Liver (tissue), 3 donors: ENCODE results near the gene AHRR.

Experiments used
- CTCF ChIP-seq: fragments of 150-350 bp; IDR thresholded peaks from 2 replicates; pipeline ENCODE4 v1.5.1; 2017; ENCODE audit warnings: improper control_type of control experiment, low read depth, low read length; ENCODE audit not compliant: missing input control
- EGR1 ChIP-seq, 2 donors: IDR thresholded peaks; 2 replicates each; pipeline ENCODE4 v1.6.1; 2016 to 2018; ENCODE audit warnings: antibody characterized with exemption in 2 of 2, low read depth in 2 of 2
- GABPA ChIP-seq, 2 donors: IDR thresholded peaks in 1 of 2; conservative IDR thresholded peaks in 1 of 2; 2 replicates each; pipeline ENCODE4 v1.6.1; 2016; ENCODE audit warnings: antibody characterized with exemption in 2 of 2, mild to moderate bottlenecking in 1 of 2, moderate library complexity in 1 of 2
- JUND ChIP-seq, 2 donors: IDR thresholded peaks; 2 replicates each; pipeline ENCODE4 v1.6.1; 2016; ENCODE audit warnings: antibody characterized with exemption in 2 of 2
- MAX ChIP-seq: IDR thresholded peaks from 2 replicates; pipeline ENCODE4 v1.6.1; 2016; ENCODE audit warnings: antibody characterized with exemption
- NR2F2 ChIP-seq: IDR thresholded peaks from 2 replicates; pipeline ENCODE4 v1.6.1; 2016; ENCODE audit warnings: antibody characterized with exemption
- RAD21 ChIP-seq, 2 donors: IDR thresholded peaks; 2 replicates each; pipeline ENCODE4 v1.6.1; 2016; ENCODE audit warnings: antibody characterized with exemption in 2 of 2, mild to moderate bottlenecking in 2 of 2
- REST ChIP-seq: IDR thresholded peaks from 2 replicates; pipeline ENCODE4 v1.6.1; 2016; ENCODE audit warnings: antibody characterized with exemption, mild to moderate bottlenecking
- SP1 ChIP-seq: IDR thresholded peaks from 2 replicates; pipeline ENCODE4 v1.6.1; 2018; ENCODE audit warnings: antibody characterized with exemption, mild to moderate bottlenecking
- TAF1 ChIP-seq: conservative IDR thresholded peaks from 2 replicates; pipeline ENCODE4 v1.6.1; 2016; ENCODE audit warnings: antibody characterized with exemption, mild to moderate bottlenecking
- YY1 ChIP-seq: IDR thresholded peaks from 2 replicates; pipeline ENCODE4 v1.6.1; 2016; ENCODE audit warnings: antibody characterized with exemption, mild to moderate bottlenecking
- ZBTB33 ChIP-seq: IDR thresholded peaks from 2 replicates; pipeline ENCODE4 v1.6.1; 2016; ENCODE audit warnings: antibody characterized with exemption
- donor health status: healthy.
- donor health status: healthy.

GRCh38 chr5:418162-419121, 96.9 kb downstream of the AHRR start:
- TF ChIP-seq CTCF (no peak), TAF1 (no peak), ZBTB33 (no peak), JUND (IDR thresholded peaks at IDR 0.05) (no peak), SP1 (no peak), RAD21 (IDR thresholded peaks at IDR 0.05) (no peak), REST (no peak), YY1 (no peak), GABPA (IDR thresholded peaks at IDR 0.05 in 1 of 2, conservative IDR thresholded peaks at IDR 0.05 in 1 of 2) (no peak), MAX (no peak), NR2F2 (no peak), EGR1 (IDR thresholded peaks at IDR 0.05; ENCODE audit: low read depth in 2 of 2) (no peak)
